ENCODE data around the gene CCND2. TPM values are rescaled to one million over a fixed set of nuclear protein-coding genes. Genes with fewer than 3 reads are reported as not detected.

The CCND2 gene
- total and polyA plus RNA-seq, 9 of the 15 experiments (the other 6 are each of a cell fraction or from before 2014, with no cell fraction given): 13.6 to 99.3 (median 39.6) TPM

DNA sequence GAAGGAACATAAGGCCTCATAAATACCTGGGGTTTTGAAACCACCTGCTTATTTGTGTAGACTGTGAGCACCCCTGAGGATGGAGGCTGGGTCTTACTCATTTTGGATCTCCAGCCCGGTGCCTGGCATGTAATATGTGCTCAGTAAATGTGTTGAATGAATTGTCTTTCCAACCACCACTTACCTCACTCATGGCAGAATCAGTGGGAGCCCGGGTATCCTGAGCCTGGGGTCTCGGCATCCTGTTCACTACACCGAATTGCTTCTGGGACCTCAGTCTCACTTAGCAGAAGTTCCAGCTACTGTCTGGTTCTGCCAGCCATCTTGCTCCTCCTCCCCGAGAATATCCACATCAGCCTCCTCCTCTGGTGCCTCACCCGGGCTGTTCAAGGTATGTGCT, 43.0 kb upstream of the CCND2 start:
- H3K4me1 ChIP-seq (replicated peaks in 1 of 2; ENCODE audit: control insufficient read depth in 2 of 2, insufficient read depth in 2 of 2, low read length in 2 of 2): no peaks in the 10 kb centered on the region; a peak in 1 of 5 replicates
- no peak overlapping the region for H3K9ac ChIP-seq (ENCODE audit: insufficient read depth in 1 of 2, low read depth in 2 of 2, low read length in 2 of 2)
- no peak overlapping the region for H3K4me3 ChIP-seq
- H4K20me1 ChIP-seq (replicated peaks; ENCODE audit: control insufficient read depth, insufficient read depth, low read length): no peaks in the 10 kb centered on the region
- ATAC-seq (no peak), DNase-seq (ENCODE audit: extremely low read depth in 1 of 4, low spot score in 3 of 4) (no peak), FAIRE-seq (no peak)
- ChIA-PET POLR2A (no interaction called here), CTCF (ENCODE audit: low intra/inter-chr PET ratio) (no interaction called here)
- H3K27ac ChIP-seq (ENCODE audit: extremely low read depth, low read depth, low read length): no peak overlapping the region
- H3K79me2 ChIP-seq (ENCODE audit: control insufficient read depth, insufficient read depth, low read length): no peaks in the 10 kb centered on the region
- intact Hi-C loops (cut with micrococcal nuclease): no loop called here
- WGBS (ENCODE audit: insufficient coverage, low coverage, missing lambda C conversion rate): 4% methylated on average over 6 of the region's 6 CpGs
- H3K36me3 ChIP-seq (ENCODE audit: control insufficient read depth, insufficient read depth, low read length): no peaks in the 10 kb centered on the region
- BruUV-seq (replicated peaks): no TSS peak
- peaks cover 12 to 26% of the 10 kb centered on the region in 2 experiments; a peak in 4 of 5 replicates for H3K27me3 ChIP-seq (ENCODE audit: control insufficient read depth in 2 of 2, insufficient read depth in 2 of 2, low read length in 2 of 2)
- in situ Hi-C loops (cut with MboI): no loop called here
- H3K9me3 ChIP-seq (replicated peaks; ENCODE audit: control insufficient read depth, insufficient read depth, low read depth, low read length): no peaks in the 10 kb centered on the region
- H3K4me2 ChIP-seq (ENCODE audit: insufficient read depth, low read length): no peak overlapping the region
- no peaks in the 10 kb centered on the region for H3K9me1 ChIP-seq (ENCODE audit: control insufficient read depth, insufficient read depth, low read length)
- no peak overlapping the region for H2AFZ ChIP-seq (ENCODE audit: low read depth, low read length)
- no peak for TF ChIP-seq FOSL1 (tag; conservative IDR thresholded peaks at IDR 0.05)
- no peak for TF ChIP-seq ZNF589 (CRISPR knock-in tag; IDR thresholded peaks at IDR 0.05; ENCODE audit: low read depth)
- no peak for TF ChIP-seq ZNF282 (CRISPR knock-in tag; IDR thresholded peaks at IDR 0.05)
- no peak for TF ChIP-seq MAX (CRISPR knock-in tag; IDR thresholded peaks at IDR 0.05)
- no peak for TF ChIP-seq XRCC4 (IDR thresholded peaks at IDR 0.05; ENCODE audit: extremely low read depth, insufficient read depth, insufficient read length)
- TF ChIP-seq POLR3G (IDR thresholded peaks at IDR 0.05; ENCODE audit: extremely low read depth, insufficient read length, insufficient replicate concordance): no peak
- no peak for TF ChIP-seq ARHGAP35 (IDR thresholded peaks at IDR 0.05; ENCODE audit: partially characterized antibody)
- no peak for TF ChIP-seq ZNF740 (CRISPR knock-in tag; IDR thresholded peaks at IDR 0.05)
- TF ChIP-seq ZNF740 (tag; IDR thresholded peaks at IDR 0.05): no peak
- TF ChIP-seq, protein P1, sequence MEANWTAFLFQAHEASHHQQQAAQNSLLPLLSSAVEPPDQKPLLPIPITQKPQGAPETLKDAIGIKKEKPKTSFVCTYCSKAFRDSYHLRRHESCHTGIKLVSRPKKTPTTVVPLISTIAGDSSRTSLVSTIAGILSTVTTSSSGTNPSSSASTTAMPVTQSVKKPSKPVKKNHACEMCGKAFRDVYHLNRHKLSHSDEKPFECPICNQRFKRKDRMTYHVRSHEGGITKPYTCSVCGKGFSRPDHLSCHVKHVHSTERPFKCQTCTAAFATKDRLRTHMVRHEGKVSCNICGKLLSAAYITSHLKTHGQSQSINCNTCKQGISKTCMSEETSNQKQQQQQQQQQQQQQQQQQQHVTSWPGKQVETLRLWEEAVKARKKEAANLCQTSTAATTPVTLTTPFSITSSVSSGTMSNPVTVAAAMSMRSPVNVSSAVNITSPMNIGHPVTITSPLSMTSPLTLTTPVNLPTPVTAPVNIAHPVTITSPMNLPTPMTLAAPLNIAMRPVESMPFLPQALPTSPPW (CRISPR knock-in tag; IDR thresholded peaks at IDR 0.05): no peak
- no peak for TF ChIP-seq DIDO1 (tag; IDR thresholded peaks at IDR 0.05; ENCODE audit: low read depth)
- TF ChIP-seq SETDB1 (IDR thresholded peaks at IDR 0.05; ENCODE audit: low read length): no peak
- no peak for TF ChIP-seq PRMT5 (CRISPR knock-in tag; IDR thresholded peaks at IDR 0.05)
- TF ChIP-seq UBTF (IDR thresholded peaks at IDR 0.05; ENCODE audit: borderline replicate concordance in 1 of 2, low read depth in 2 of 2, low read length in 2 of 2): no peak
- no peak for TF ChIP-seq GTF2A2 (tag; IDR thresholded peaks at IDR 0.05)

Measured in K562 (cell line).